Thyroid gland (tissue), 4 donors: ENCODE results near the gene NF1.

Source experiments
- POLR2A ChIP-seq, 2 donors: fragments of 450-650 bp; IDR thresholded peaks; one replicate each; pipeline ENCODE4 v1.6.1; 2017; ENCODE audit warnings: antibody characterized with exemption in 2 of 2, mild to moderate bottlenecking in 2 of 2, moderate library complexity in 1 of 2
- TF ChIP-seq, protein P1 (sequence below), 6 experiments: fragments of 200-600 bp in 3 of 6; fragments of 450-650 bp in 3 of 6; sonication (generic) in 3 of 6; IDR thresholded peaks; one replicate each; pipeline ENCODE4 v1.5.1; 2016 to 2019; ENCODE audit warnings: antibody characterized with exemption in 6 of 6, mild to moderate bottlenecking in 2 of 6, inconsistent platforms in 1 of 6, moderate library complexity in 1 of 6

DNA sequence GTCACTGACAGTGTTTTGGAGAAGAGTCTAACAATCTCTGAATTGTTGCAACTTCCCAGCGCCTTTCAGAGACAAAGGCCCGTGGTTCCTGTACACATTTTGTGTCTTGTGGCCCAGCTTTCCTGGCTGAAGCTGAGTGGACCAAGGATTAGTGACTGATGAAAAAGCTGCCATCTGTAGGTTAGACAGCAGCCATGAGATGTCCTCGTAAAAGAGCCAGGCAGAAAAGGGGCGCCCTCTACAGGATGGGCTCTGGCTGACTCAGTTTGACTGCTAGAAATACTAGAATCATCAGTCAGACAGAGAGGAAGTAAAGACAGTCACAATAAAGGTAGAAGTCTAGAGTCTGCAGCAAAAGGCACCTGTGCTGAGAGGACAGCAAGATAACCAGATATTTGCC is 26.5 kb upstream of the NF1 start:
- no peak for TF ChIP-seq POLR2A (IDR thresholded peaks at IDR 0.05)
- TF ChIP-seq, protein P1, sequence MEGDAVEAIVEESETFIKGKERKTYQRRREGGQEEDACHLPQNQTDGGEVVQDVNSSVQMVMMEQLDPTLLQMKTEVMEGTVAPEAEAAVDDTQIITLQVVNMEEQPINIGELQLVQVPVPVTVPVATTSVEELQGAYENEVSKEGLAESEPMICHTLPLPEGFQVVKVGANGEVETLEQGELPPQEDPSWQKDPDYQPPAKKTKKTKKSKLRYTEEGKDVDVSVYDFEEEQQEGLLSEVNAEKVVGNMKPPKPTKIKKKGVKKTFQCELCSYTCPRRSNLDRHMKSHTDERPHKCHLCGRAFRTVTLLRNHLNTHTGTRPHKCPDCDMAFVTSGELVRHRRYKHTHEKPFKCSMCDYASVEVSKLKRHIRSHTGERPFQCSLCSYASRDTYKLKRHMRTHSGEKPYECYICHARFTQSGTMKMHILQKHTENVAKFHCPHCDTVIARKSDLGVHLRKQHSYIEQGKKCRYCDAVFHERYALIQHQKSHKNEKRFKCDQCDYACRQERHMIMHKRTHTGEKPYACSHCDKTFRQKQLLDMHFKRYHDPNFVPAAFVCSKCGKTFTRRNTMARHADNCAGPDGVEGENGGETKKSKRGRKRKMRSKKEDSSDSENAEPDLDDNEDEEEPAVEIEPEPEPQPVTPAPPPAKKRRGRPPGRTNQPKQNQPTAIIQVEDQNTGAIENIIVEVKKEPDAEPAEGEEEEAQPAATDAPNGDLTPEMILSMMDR (IDR thresholded peaks at IDR 0.05), result peak in 1 of 6 experiments; percentile 15
